ENCODE measurements around the gene CXXC5.

The CXXC5 gene

GRCh38 chr5:139638736-139639618 is 9.2 kb upstream of the CXXC5 start:
- DNase-seq (ENCODE audit: low read depth): no peak

- no peak for DNase-seq (ENCODE audit: low read depth)
These were observed 8.3 kb upstream of the CXXC5 start for GRCh38 chr5:139639619-139640380.

GRCh38 chr5:139640421-139641115 is 7.6 kb upstream of the CXXC5 start:
- no peak for DNase-seq (ENCODE audit: low read depth)

DNA sequence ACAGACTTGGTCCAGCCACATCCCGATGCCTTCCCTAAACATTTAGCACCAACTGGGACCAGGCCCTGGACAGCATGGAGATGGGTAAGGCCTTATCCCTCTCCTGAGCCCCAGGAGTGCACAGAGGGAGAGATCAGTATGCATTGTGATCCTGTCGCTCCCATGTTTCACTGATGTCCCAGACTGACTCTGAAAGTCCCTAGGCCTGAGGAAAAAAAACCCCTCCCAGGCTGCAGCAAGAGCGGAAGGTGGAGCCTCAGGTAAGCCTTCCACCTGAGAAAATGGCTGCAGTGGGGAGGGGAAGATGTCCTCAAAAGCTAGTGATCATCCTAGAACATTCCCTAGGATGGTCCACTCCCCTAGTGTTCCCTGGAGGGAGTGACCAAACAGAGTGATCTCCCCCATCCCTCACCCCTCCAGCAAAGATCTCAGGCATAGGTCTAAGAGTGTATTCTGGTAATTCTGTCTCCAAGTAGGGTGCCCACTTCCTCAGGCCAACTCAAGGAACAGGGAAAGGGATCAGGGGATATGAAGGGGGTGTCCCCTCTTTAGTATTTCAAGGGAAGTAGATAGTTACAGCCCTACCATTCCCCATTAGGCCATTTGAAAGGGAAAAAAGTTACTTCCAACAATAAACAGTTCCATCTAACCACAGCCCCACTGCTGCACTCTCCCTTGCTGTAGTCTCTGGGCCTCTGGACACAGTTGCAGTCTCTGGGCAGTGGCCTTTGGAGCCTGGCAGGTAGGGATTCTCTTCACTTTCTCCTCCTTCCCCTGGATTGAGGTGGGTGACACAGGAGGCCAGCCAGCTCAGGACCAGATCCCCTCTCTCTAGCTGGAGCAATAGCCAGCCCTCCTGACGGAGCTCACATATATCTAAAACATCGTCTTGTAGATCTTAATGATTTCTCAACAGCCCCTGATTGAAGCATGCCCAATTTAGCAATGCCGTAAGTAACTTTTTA is 6.8 kb upstream of the CXXC5 start:
- no peak for DNase-seq (ENCODE audit: low read depth)

- no peak for DNase-seq (ENCODE audit: low read depth)
These were observed 5.9 kb upstream of the CXXC5 start for GRCh38 chr5:139642213-139642612.

- DNase-seq (ENCODE audit: low read depth): no peak
These were observed 5.0 kb upstream of the CXXC5 start for GRCh38 chr5:139642891-139643871.

DNA sequence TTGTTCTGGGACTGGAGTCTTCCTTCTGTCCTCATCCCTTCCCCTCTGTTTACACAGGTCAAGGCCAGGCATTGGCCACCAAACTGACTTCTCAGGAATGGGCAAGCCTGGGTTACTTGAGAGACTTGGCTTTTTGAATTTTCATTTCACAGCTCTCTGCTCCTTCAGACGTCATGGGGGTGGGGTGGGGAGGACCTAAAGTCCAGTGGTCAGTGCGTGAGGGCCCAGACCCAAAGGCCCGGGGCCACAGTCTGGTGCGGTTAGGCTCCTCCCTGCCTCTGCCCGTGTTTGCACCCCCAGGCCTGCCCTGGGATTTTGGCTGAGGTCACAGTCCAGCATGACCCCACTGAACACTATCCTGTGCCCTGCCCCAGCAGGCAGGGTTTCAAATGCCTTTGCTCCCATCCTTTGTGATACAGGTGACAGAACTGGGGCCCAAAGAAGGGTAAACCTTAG is 4.1 kb upstream of the CXXC5 start:
- DNase-seq (ENCODE audit: low read depth): no peak

GRCh38 chr5:139644646-139645429 is 3.3 kb upstream of the CXXC5 start:
- DNase-seq (ENCODE audit: low read depth): no peak

GRCh38 chr5:139645430-139645871 is 2.7 kb upstream of the CXXC5 start:
- no peak for DNase-seq (ENCODE audit: low read depth)

- DNase-seq (ENCODE audit: low read depth): no peak
These were observed 2.0 kb upstream of the CXXC5 start for GRCh38 chr5:139646111-139646510.

- no peak for DNase-seq (ENCODE audit: low read depth)
These were observed 1.1 kb upstream of the CXXC5 start for GRCh38 chr5:139646912-139647505.

DNA sequence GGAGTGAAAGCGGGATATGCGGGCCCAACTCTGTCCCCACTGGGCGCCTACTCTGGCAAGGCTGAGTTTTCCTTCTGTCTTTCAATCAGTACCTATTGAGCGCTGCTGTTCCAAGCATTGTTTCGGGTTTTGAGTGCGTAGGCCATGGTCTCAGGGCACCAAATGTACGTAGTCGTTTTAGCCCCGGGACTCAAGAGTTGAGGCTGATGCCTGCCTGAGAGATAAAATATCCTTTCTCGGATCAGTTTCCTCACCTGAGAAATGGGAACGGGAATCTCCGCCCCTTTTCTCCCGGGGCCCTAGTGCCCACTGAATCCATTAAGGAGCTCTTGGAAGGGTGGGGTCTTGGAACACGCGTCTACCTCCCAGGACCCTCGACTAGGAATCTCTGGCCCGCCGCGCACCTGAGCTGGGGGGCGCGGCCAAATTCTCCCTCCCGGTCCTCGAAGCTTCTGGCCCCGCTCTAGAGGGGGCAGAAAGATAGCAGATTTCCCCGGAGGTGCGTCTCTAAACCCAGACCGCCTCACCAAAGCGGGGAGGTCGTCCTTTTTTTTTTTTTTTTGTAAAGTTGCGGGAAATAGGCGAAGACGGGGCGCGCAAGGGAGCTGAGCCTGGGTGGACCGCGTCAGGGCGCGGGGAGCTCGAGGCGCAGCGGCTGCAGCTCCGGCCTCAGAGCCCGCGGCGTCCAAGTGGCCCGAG is 494 bp upstream of the CXXC5 start:
- no peak for DNase-seq (ENCODE audit: low read depth)

DNA sequence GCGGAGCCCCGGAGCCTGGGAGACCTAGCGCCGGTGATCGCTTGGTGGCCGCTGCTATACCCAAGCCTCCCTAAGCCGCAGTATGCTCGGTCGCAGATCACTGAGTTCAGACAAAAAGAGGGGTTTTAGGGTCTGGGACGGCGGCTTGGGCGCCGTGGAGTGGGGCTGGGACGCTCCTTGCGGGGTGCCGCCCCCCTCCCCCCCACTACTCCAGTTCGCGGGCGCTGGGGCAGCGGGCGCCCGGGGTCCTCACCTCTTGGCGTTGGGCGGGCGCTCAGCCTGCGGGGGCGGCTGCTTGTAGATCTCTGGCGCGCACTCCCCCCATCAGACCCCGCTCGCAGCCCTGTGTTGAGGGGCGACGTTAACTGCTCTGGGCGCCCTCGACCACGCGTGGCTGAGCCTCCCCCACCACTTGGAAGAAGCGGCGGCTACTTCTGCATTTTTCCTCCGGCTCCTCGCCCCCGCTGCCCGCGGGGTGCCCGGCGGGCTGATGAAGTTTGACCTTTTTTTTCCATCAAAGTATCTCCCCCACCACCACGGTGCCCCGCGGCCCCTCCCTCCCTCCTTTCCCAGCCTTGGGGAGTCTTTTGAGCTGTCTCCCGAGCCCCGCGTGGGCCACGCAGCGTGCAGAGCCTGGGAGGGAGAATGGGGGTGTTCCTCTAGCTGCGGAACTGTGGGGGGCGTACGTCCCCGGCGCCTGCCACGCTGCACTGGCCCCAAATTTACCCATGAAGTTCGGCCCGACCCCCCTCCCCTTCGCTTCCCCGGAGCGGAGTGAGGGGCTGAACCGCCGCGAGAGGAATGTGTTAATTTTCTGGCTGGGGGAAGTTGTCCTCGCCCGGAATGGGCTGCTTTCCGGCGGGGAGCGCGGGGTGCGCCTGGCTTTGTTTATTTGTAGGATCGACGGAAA is 1.2 kb downstream of the CXXC5 start:
- no peak for DNase-seq (ENCODE audit: low read depth)

DNA sequence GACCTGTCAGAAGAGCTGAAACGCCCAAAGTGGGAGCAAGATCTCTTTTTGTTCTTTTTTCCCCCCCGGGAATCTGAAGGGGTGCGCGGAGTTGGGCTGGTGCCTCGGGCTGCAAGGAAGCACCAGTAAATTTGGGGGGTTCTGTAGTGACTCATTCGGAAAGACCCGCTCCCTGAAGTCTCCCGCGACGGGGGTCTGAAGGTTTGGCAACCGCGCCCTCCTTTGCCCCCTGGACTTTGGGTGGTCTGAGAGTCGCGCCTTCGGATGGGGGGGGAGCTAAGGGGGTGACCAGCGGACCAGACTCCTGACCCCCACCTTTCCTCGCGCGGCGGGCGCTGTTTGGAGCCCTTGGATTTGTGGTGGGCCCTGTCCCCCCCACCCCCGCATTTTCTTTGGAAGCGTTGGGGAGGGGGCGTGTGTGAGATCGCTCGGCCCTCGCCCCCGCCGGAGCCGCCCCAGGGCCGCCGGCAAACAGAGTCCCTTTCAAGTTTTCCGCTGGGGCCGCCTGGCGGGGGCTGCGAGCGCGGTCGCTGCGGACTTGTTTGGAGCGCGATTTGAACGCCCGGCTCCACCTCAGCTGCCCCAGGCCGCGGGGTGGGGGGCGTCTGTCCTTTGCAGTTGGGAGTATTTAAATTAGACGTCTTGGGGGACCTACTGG is 2.0 kb downstream of the CXXC5 start:
- no peak for DNase-seq (ENCODE audit: low read depth)

DNA sequence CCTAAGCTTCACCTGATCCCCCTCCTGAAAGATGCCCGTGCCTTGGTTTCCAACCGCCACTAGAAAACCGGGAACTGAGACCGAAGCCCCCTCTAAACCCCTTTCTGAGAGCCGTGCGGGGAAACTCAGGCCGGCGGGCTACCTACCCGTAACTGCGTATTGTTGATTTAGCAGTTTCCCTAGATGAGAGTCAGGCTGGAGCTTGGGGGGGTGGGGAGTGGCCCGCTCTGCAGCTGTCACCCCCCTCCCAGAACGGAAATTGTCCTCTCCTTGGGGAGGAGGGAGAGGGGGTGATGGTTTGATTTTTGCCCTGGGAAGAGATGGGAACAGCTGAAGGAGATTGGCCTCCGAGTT is 2.5 kb downstream of the CXXC5 start:
- DNase-seq (ENCODE audit: low read depth): no peak

DNA sequence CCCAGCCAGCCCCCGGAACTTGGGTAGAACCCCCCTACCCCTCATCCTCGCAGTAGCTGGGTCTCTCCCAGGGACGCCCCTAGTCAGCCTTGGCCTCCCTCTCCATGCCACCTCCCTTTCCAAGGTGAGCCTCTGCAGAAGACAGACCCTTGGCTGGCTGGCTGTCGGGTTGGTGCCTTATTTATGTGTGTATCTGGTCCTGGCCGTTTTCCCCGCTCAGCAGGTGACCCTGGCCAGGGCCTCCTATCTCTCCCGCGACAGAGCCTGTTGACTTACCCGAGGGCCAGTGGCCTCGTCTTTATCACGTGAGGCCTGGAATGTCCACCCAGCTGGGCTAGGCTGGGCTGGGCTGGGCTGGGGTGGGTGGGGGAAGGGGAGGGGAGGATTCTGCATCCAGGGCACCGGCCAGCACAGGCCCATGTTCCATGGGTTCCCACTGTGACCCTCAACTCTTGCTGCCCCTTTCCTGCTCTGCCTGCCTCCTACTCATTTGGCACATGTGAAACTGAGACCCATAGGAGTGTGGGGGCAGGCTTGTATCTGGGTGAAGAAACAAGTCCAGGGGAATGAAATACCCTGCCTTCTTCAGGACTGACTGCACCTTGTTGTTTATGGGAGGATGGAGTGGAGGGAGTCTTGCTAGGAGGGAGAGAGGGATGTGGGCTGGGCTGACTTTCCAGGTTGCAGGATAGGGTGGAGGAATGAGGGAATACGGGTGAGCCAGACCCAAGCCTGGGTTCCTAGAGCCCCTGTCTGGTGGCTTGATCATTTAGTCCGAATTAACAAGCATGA is 3.1 kb downstream of the CXXC5 start:
- no peak for DNase-seq (ENCODE audit: low read depth)

All from GM04504 (cell line).